HFFc6 (cell line): Measurements from ENCODE around the gene PXYLP1. TPM values are rescaled to one million over a fixed set of nuclear protein-coding genes. Genes with fewer than 3 reads are reported as not detected.

Experiments
- DNase-seq: peaks from one replicate; pipeline ENCODE4 v3.0.0-alpha.2; 2018
- H3K27ac Mint-ChIP-seq: 2 replicates; pipeline ENCODE4 v1.8.0; 2020; ENCODE audit warnings: mild to moderate bottlenecking, mixed read lengths
- H3K27me3 Mint-ChIP-seq: 2 replicates; pipeline ENCODE4 v1.8.0; 2021; ENCODE audit warnings: mild to moderate bottlenecking, moderate library complexity, mixed read lengths; ENCODE audit not compliant: insufficient read depth
- H3K36me3 Mint-ChIP-seq: 2 replicates; pipeline ENCODE4 v1.8.0; 2021; ENCODE audit warnings: low read depth, mixed read lengths
- H3K4me1 Mint-ChIP-seq: 2 replicates; pipeline ENCODE4 v1.8.0; 2020; ENCODE audit warnings: low read depth, mixed read lengths
- H3K4me3 Mint-ChIP-seq: 2 replicates; pipeline ENCODE4 v1.8.0; 2020; ENCODE audit warnings: mild to moderate bottlenecking, moderate library complexity, mixed read lengths
- H3K9me3 Mint-ChIP-seq: 2 replicates; pipeline ENCODE4 v1.8.0; 2020; ENCODE audit warnings: mild to moderate bottlenecking, mixed read lengths
- CTCF ChIP-seq: fragments of 200-600 bp; sonication (generic); IDR thresholded peaks from 2 replicates; pipeline ENCODE4 v1.5.0; 2021; ENCODE audit warnings: antibody characterized with exemption, mild to moderate bottlenecking
- total RNA-seq, 6 experiments: library from RNA; stranded (reverse); fragmentation: NEBNext Ultra II Directional; extraction: Animal tissue kit (Norgen Biotek cat#: 25700); gene quantifications; 2 replicates in 1 of 6; 3 replicates in 5 of 6; pipeline ENCODE4 v1.2.3, GENCODE V29; 2021

Gene PXYLP1
- total RNA-seq, 6 experiments from 2014 or later: 4.5 to 5.4 (median 4.6) TPM

DNA sequence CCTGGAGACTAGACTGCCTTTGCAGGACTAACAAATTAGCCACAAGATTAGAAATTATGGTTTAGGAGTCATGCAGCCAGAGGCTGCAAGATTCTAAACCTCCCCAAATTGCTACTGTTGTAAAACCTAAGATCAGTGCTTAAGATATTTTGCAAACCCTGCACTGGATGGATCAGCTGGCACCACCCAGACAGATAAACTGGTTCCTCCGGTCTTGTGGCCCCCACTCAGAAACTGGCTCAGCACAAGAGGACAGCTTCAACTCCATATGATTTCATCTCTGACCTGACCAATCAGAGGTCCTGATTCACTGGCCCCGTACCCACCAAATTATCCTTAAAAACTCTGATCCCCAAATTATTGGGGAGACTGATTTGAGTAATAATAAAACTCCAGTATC is 19.5 kb upstream of the PXYLP1 start:
- no peaks in the 10 kb centered on the region for H3K9me3 Mint-ChIP-seq
- no peak overlapping the region for H3K4me3 Mint-ChIP-seq
- H3K4me1 Mint-ChIP-seq: no peaks in the 10 kb centered on the region
- TF ChIP-seq CTCF: no peak
- no peaks in the 10 kb centered on the region for H3K36me3 Mint-ChIP-seq
- peaks cover 7% of the 10 kb centered on the region for H3K27me3 Mint-ChIP-seq
- no peak for DNase-seq
- no peak overlapping the region for H3K27ac Mint-ChIP-seq

DNA sequence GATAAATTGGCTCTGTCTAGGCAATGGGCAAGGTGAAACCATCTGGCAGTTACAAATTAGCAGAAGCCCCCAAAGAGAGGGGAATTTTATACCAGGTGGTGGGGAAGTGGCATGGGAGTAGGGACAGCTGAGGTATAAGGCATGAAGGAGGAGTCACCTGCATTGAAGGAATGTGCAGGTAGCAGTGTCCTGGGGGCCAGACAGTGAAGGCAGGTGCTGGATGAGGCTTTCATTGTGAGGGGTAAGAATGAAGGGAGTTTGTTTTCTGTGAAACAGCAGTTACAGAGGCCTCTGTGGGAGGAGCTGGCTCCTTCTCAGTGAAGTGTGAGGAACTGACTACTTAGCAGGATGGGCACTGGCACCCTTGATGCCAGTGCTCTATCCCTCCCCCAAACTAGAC is 19.1 kb upstream of the PXYLP1 start:
- no peaks in the 10 kb centered on the region for H3K4me1 Mint-ChIP-seq
- no peak for TF ChIP-seq CTCF
- no peak overlapping the region for H3K4me3 Mint-ChIP-seq
- no peak overlapping the region for H3K27ac Mint-ChIP-seq
- H3K27me3 Mint-ChIP-seq: peaks cover 8% of the 10 kb centered on the region
- no peak for DNase-seq
- no peaks in the 10 kb centered on the region for H3K9me3 Mint-ChIP-seq
- H3K36me3 Mint-ChIP-seq: no peaks in the 10 kb centered on the region

DNA sequence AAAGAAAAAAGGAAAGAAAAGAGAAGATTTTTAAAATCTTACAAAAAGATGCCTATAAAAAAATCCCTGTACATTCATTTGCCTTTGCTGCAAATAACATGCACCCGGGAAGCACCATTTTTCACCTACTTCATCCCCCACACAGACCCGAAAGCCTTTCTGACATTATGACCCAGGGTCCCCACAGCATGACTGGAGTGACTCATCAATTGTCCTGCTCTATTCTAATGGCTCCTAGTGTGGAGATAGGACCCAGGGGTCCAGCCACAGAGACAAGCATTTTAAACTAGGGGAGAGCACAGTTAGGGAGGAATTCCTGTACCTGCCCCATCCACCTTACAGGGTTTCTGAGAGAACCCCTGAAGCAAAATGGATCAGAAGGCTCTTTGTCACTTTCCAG is 14.7 kb upstream of the PXYLP1 start:
- no peaks in the 10 kb centered on the region for H3K36me3 Mint-ChIP-seq
- H3K4me3 Mint-ChIP-seq: no peak overlapping the region
- H3K9me3 Mint-ChIP-seq: no peaks in the 10 kb centered on the region
- H3K4me1 Mint-ChIP-seq: no peaks in the 10 kb centered on the region
- peaks cover 13% of the 10 kb centered on the region for H3K27me3 Mint-ChIP-seq
- H3K27ac Mint-ChIP-seq: no peak overlapping the region
- TF ChIP-seq CTCF: no peak
- DNase-seq: no peak

GRCh38 chr3:141217389-141217788 is 14.2 kb upstream of the PXYLP1 start:
- H3K9me3 Mint-ChIP-seq: peaks cover 2% of the 10 kb centered on the region; the same call in 1 of the 2 replicates
- H3K27me3 Mint-ChIP-seq: peaks cover 17% of the 10 kb centered on the region
- TF ChIP-seq CTCF: no peak
- H3K4me3 Mint-ChIP-seq: no peak overlapping the region
- H3K4me1 Mint-ChIP-seq: no peaks in the 10 kb centered on the region
- no peak for DNase-seq
- H3K36me3 Mint-ChIP-seq: no peaks in the 10 kb centered on the region
- no peak overlapping the region for H3K27ac Mint-ChIP-seq

- DNase-seq: no peak
- Mint-ChIP-seq H3K27me3 (peaks cover 16% of the 10 kb centered on the region), H3K27ac (no peak overlapping the region), H3K36me3 (peaks cover 2% of the 10 kb centered on the region; the same call in 1 of the 2 replicates), H3K4me1 (no peaks in the 10 kb centered on the region), H3K9me3 (peaks cover 10% of the 10 kb centered on the region), H3K4me3 (no peak overlapping the region)
- TF ChIP-seq CTCF: no peak
Measured at GRCh38 chr3:141218162-141218835, 13.3 kb upstream of the PXYLP1 start.
